PC-9 (cell line): ENCODE data around the gene ISL2. TPM values are rescaled to one million over a fixed set of nuclear protein-coding genes. Genes with fewer than 3 reads are reported as not detected.

Source experiments
- BruUV-seq: library from RNA; stranded (reverse); fragments of 400-500 nt; replicated peaks from 2 replicates; lab custom pipeline; 2021; lab: Mats Ljungman, UMichigan
- CTCF ChIA-PET: fragments of 300-600 bp; sonication (Branson Sonifier 250); formaldehyde crosslinking; loops from one replicate; lab custom pipeline; 2022; ENCODE audit warnings: antibody characterized with exemption; lab: Charles Lee
- POLR2A ChIA-PET: fragments of 300-600 bp; sonication (Branson Sonifier 250); formaldehyde crosslinking; loops from one replicate; lab custom pipeline; 2022; ENCODE audit warnings: antibody characterized with exemption; ENCODE audit not compliant: unreplicated experiment; lab: Charles Lee
- DNase-seq, 2 experiments: peaks; one replicate each; pipeline versions ENCODE4 v3.0.0 to v3.0.0-alpha.2; 2015 to 2022; ENCODE audit warnings: mixed read lengths in 1 of 2
- H2AFZ ChIP-seq: fragments of 200-600 bp; sonication (generic); 2 replicates; pipeline ENCODE4 v1.8.1; 2017; ENCODE audit warnings: antibody characterized with exemption
- H3F3A ChIP-seq: fragments of 200-600 bp; sonication (generic); 2 replicates; pipeline ENCODE4 v1.8.1; 2017; ENCODE audit warnings: antibody characterized with exemption, mild to moderate bottlenecking, low read depth; ENCODE audit not compliant: insufficient read depth
- H3K27ac ChIP-seq: fragments of 200-600 bp; sonication (generic); 2 replicates; pipeline ENCODE4 v1.6.1; 2016; ENCODE audit warnings: mixed run types
- H3K27me3 ChIP-seq: fragments of 200-600 bp; sonication (generic); 2 replicates; pipeline ENCODE4 v1.6.1; 2016; ENCODE audit warnings: low read depth, mixed run types; ENCODE audit not compliant: insufficient read depth
- H3K36me3 ChIP-seq: fragments of 200-600 bp; sonication (generic); 2 replicates; pipeline ENCODE4 v1.6.1; 2016; ENCODE audit warnings: low read depth, mixed run types
- H3K4me1 ChIP-seq: fragments of 200-600 bp; sonication (generic); replicated peaks from 2 replicates; pipeline ENCODE4 v1.6.1; 2016; ENCODE audit warnings: mixed run types; ENCODE audit not compliant: insufficient read depth
- H3K4me2 ChIP-seq: fragments of 200-600 bp; sonication (generic); 2 replicates; pipeline ENCODE4 v1.6.1; 2017; ENCODE audit warnings: mixed run types
- H3K4me3 ChIP-seq: fragments of 200-600 bp; sonication (generic); 2 replicates; pipeline ENCODE4 v1.6.1; 2016; ENCODE audit warnings: mixed run types
- H3K79me2 ChIP-seq: fragments of 200-600 bp; sonication (generic); 2 replicates; pipeline ENCODE4 v1.6.1; 2017; ENCODE audit warnings: low read depth, mixed run types
- H3K9me2 ChIP-seq: fragments of 200-600 bp; sonication (generic); 2 replicates; pipeline ENCODE4 v1.8.1; 2017; ENCODE audit warnings: mild to moderate bottlenecking; ENCODE audit not compliant: insufficient read depth
- H3K9me3 ChIP-seq: fragments of 200-600 bp; sonication (generic); 2 replicates; pipeline ENCODE4 v1.8.1; 2016; ENCODE audit warnings: low read depth; ENCODE audit not compliant: insufficient read depth
- H4K20me1 ChIP-seq: fragments of 200-600 bp; sonication (generic); 2 replicates; pipeline ENCODE4 v1.8.1; 2017; ENCODE audit not compliant: insufficient read depth
- CTCF ChIP-seq: fragments of 200-600 bp; sonication (generic); conservative IDR thresholded peaks from 2 replicates; pipeline ENCODE4 v1.6.1; 2017; ENCODE audit warnings: mixed run types, antibody characterized with exemption, mild to moderate bottlenecking, moderate library complexity
- EZH2 ChIP-seq: fragments of 200-600 bp; sonication (generic); IDR thresholded peaks from 2 replicates; pipeline ENCODE4 v1.8.0; 2017; ENCODE audit warnings: antibody characterized with exemption, low read depth
- intact Hi-C: fragments of 100-400 bp; cut with micrococcal nuclease; formaldehyde crosslinking; loops from one replicate; pipeline ENCODE4 v1.10.0; 2022; ENCODE audit not compliant: unreplicated experiment
- total RNA-seq: library from RNA; stranded (reverse); gene quantifications from 2 replicates; pipeline ENCODE4 v1.2.3, GENCODE V29; 2021

Gene ISL2
- total RNA-seq, 1 experiment from 2014 or later: 0.24 TPM

- no peak overlapping the region for H2AFZ ChIP-seq
- no peak overlapping the region for H3K4me3 ChIP-seq
- no peaks in the 10 kb centered on the region for H3K27me3 ChIP-seq
- no peaks in the 10 kb centered on the region for H3K9me3 ChIP-seq
- H3K36me3 ChIP-seq: no peaks in the 10 kb centered on the region
- DNase-seq: no peak
- no peak overlapping the region for H3K27ac ChIP-seq
- H3K79me2 ChIP-seq: no peaks in the 10 kb centered on the region
- intact Hi-C loops: loop anchor here (2.0 kb wide), 1 partner anchor 143 kb away; no protein-coding TSS in a partner anchor
- H3F3A ChIP-seq: no peaks in the 10 kb centered on the region
- no TSS peak for BruUV-seq
- no peaks in the 10 kb centered on the region for H3K4me1 ChIP-seq
- H3K4me2 ChIP-seq: no peak overlapping the region
- POLR2A ChIA-PET: no interaction called here
- CTCF ChIA-PET: interaction anchor here (0.6 to 1.5 kb wide), 2 partner anchors 21 to 36 kb away, joined by 3 to 5 read pairs; no protein-coding TSS in a partner anchor
- H3K9me2 ChIP-seq: no peaks in the 10 kb centered on the region
- TF ChIP-seq EZH2 (no peak), CTCF (peak; percentile 38; the same call in 1 of the 2 replicates)
- no peaks in the 10 kb centered on the region for H4K20me1 ChIP-seq
These were observed 2.7 kb upstream of the ISL2 start for GRCh38 chr15:76333720-76334437.

- no peaks in the 10 kb centered on the region for H3K79me2 ChIP-seq
- no TSS peak for BruUV-seq
- H3K9me3 ChIP-seq: no peaks in the 10 kb centered on the region
- no peaks in the 10 kb centered on the region for H4K20me1 ChIP-seq
- no peak for DNase-seq
- no peaks in the 10 kb centered on the region for H3K9me2 ChIP-seq
- H2AFZ ChIP-seq: no peak overlapping the region
- no peaks in the 10 kb centered on the region for H3K27me3 ChIP-seq
- no peaks in the 10 kb centered on the region for H3K4me1 ChIP-seq
- TF ChIP-seq EZH2 (no peak), CTCF (no peak)
- intact Hi-C loops: no loop called here
- no peak overlapping the region for H3K4me2 ChIP-seq
- H3K36me3 ChIP-seq: no peaks in the 10 kb centered on the region
- no peaks in the 10 kb centered on the region for H3F3A ChIP-seq
- POLR2A ChIA-PET: no interaction called here
- no peak overlapping the region for H3K27ac ChIP-seq
- CTCF ChIA-PET: interaction anchor here (0.7 to 1.5 kb wide), 2 partner anchors 17 to 22 kb away, joined by 3 to 7 read pairs; no protein-coding TSS in a partner anchor
- H3K4me3 ChIP-seq: no peak overlapping the region
These were observed 1.9 kb upstream of the ISL2 start for GRCh38 chr15:76334438-76335306.
